Activated CD8-positive, alpha-beta T cell treated with anti-CD3 and anti-CD28 coated beads for 36 hours (primary cell): ENCODE measurements around the gene FBN1. TPM values are rescaled to one million over a fixed set of nuclear protein-coding genes. Genes with fewer than 3 reads are reported as not detected.

Experiments used
- ATAC-seq: fragments of 200-7000 bp; cut with Tn5 transposase; one replicate; pipeline ENCODE4 v1.10.0; 2021; ENCODE audit warnings: mild to moderate bottlenecking, moderate library complexity
- CTCF ChIA-PET: fragments of 350-600 bp; sonication (Branson Sonifier 250); formaldehyde crosslinking; loops from one replicate; lab custom pipeline; 2021; ENCODE audit warnings: antibody characterized with exemption; lab: Charles Lee
- POLR2A ChIA-PET: fragments of 350-600 bp; sonication (Branson Sonifier 250); formaldehyde crosslinking; loops from one replicate; lab custom pipeline; 2021; ENCODE audit warnings: antibody characterized with exemption; lab: Charles Lee
- DNase-seq: peaks from one replicate; pipeline ENCODE4 v3.0.0-alpha.2; 2020
- H3K27ac Mint-ChIP-seq: one replicate; pipeline ENCODE4 v1.8.0; 2021; ENCODE audit warnings: mild to moderate bottlenecking, mixed read lengths
- H3K27me3 Mint-ChIP-seq: one replicate; pipeline ENCODE4 v1.8.0; 2021; ENCODE audit warnings: mixed read lengths
- H3K36me3 Mint-ChIP-seq: one replicate; pipeline ENCODE4 v1.8.0; 2021; ENCODE audit warnings: low read depth, mixed read lengths
- H3K4me1 Mint-ChIP-seq: one replicate; pipeline ENCODE4 v1.8.0; 2021; ENCODE audit warnings: low read depth, mixed read lengths
- H3K4me3 Mint-ChIP-seq: one replicate; pipeline ENCODE4 v1.8.0; 2021; ENCODE audit warnings: mild to moderate bottlenecking, moderate library complexity, mixed read lengths
- H3K9me3 Mint-ChIP-seq: one replicate; pipeline ENCODE4 v1.8.0; 2021; ENCODE audit warnings: mixed read lengths
- CTCF ChIP-seq: fragments of 200-600 bp; IDR thresholded peaks from one replicate; pipeline ENCODE4 v1.8.0; 2022; ENCODE audit warnings: antibody characterized with exemption, mild to moderate bottlenecking
- intact Hi-C: fragments of 100-400 bp; cut with micrococcal nuclease; formaldehyde crosslinking; loops from one replicate; pipeline ENCODE4 v1.10.0; 2022
- total RNA-seq, 2 experiments: library from RNA; stranded (reverse); gene quantifications; one replicate each; pipeline ENCODE4 v1.2.3, GENCODE V29; 2021

The FBN1 gene
- total RNA-seq, 2 experiments from 2014 or later: 0.38 to 0.49 TPM

GRCh38 chr15:48667701-48668100 lies 22.2 kb upstream of the FBN1 start:
- H3K4me3 Mint-ChIP-seq: no peak overlapping the region

GRCh38 chr15:48664436-48664835 lies 18.9 kb upstream of the FBN1 start:
- ChIA-PET CTCF (no interaction called here), POLR2A (no interaction called here)
- Mint-ChIP-seq H3K27me3 (no peaks in the 10 kb centered on the region), H3K36me3 (no peaks in the 10 kb centered on the region), H3K9me3 (no peaks in the 10 kb centered on the region), H3K27ac (no peak overlapping the region), H3K4me3 (no peak overlapping the region), H3K4me1 (no peaks in the 10 kb centered on the region)
- DNase-seq: no peak
- no peak for ATAC-seq
- intact Hi-C loops: no loop called here
- TF ChIP-seq CTCF: no peak

More at GRCh38 chr15:48667701-48668100, 22.2 kb upstream of the FBN1 start:
- TF ChIP-seq CTCF: no peak
- POLR2A ChIA-PET: no interaction called here
- no peaks in the 10 kb centered on the region for H3K9me3 Mint-ChIP-seq
- no peak for ATAC-seq
- no peak for DNase-seq
- H3K27me3 Mint-ChIP-seq: peaks cover under 1% of the 10 kb centered on the region
- CTCF ChIA-PET: no interaction called here
- H3K36me3 Mint-ChIP-seq: no peaks in the 10 kb centered on the region
- intact Hi-C loops: no loop called here
- H3K4me1 Mint-ChIP-seq: no peaks in the 10 kb centered on the region
- H3K27ac Mint-ChIP-seq: no peak overlapping the region

GRCh38 chr15:48657950-48658591 lies 12.6 kb upstream of the FBN1 start:
- Mint-ChIP-seq H3K4me1 (no peaks in the 10 kb centered on the region), H3K27me3 (peaks cover 1% of the 10 kb centered on the region), H3K27ac (no peak overlapping the region), H3K4me3 (no peak overlapping the region), H3K36me3 (no peaks in the 10 kb centered on the region), H3K9me3 (no peaks in the 10 kb centered on the region)
- DNase-seq (no peak), ATAC-seq (no peak)
- ChIA-PET POLR2A (no interaction called here), CTCF (no interaction called here)
- intact Hi-C loops: no loop called here
- no peak for TF ChIP-seq CTCF

GRCh38 chr15:48654801-48655200 lies 9.3 kb upstream of the FBN1 start:
- no peak overlapping the region for H3K4me3 Mint-ChIP-seq
- no peaks in the 10 kb centered on the region for H3K36me3 Mint-ChIP-seq
- POLR2A ChIA-PET: no interaction called here
- H3K27ac Mint-ChIP-seq: no peak overlapping the region
- no peaks in the 10 kb centered on the region for H3K9me3 Mint-ChIP-seq
- H3K27me3 Mint-ChIP-seq: peaks cover 1% of the 10 kb centered on the region
- no peak for TF ChIP-seq CTCF
- CTCF ChIA-PET: no interaction called here
- H3K4me1 Mint-ChIP-seq: no peaks in the 10 kb centered on the region
- no peak for DNase-seq
- intact Hi-C loops: no loop called here
- ATAC-seq: no peak

- no peak for TF ChIP-seq CTCF
- DNase-seq (no peak), ATAC-seq (no peak)
- Mint-ChIP-seq H3K4me1 (no peaks in the 10 kb centered on the region), H3K27me3 (peaks cover 1% of the 10 kb centered on the region), H3K9me3 (no peaks in the 10 kb centered on the region), H3K36me3 (no peaks in the 10 kb centered on the region), H3K27ac (no peak overlapping the region), H3K4me3 (no peak overlapping the region)
- CTCF ChIA-PET: no interaction called here
- POLR2A ChIA-PET: no interaction called here
- intact Hi-C loops: no loop called here
Observed at GRCh38 chr15:48653913-48654670, 8.6 kb upstream of the FBN1 start.
